ENCODE results near the gene KRTAP4-12.
"Not testable (repeated sequence)": the region's sequence is repeated elsewhere in the genome, so short reads cannot be mapped to it uniquely, and the experiment has no call there.

The KRTAP4-12 gene

DNA sequence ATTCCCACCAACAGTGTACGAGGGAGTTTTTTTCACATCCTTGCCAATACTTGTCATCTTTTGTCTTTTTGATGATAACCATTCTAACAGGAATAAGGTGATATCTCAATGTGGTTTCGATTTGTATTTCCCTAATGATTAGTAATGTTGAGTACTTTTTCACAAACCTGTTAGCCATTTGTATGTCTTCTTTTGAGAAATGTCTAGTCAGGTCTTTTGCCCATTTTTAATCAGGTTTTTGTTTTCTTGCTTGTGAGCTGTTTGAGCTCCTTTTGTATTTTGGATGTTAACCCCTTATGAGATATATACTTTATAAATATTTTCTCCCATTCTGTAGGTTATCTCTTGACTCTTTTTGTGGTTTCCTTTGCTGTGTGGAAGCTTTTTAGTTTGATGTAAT, 27.5 kb upstream of the KRTAP4-12 start:
- no peak overlapping the region for H3K4me3 ChIP-seq (ENCODE audit: low read depth, low read length)
- TF ChIP-seq, protein P1, sequence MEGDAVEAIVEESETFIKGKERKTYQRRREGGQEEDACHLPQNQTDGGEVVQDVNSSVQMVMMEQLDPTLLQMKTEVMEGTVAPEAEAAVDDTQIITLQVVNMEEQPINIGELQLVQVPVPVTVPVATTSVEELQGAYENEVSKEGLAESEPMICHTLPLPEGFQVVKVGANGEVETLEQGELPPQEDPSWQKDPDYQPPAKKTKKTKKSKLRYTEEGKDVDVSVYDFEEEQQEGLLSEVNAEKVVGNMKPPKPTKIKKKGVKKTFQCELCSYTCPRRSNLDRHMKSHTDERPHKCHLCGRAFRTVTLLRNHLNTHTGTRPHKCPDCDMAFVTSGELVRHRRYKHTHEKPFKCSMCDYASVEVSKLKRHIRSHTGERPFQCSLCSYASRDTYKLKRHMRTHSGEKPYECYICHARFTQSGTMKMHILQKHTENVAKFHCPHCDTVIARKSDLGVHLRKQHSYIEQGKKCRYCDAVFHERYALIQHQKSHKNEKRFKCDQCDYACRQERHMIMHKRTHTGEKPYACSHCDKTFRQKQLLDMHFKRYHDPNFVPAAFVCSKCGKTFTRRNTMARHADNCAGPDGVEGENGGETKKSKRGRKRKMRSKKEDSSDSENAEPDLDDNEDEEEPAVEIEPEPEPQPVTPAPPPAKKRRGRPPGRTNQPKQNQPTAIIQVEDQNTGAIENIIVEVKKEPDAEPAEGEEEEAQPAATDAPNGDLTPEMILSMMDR (IDR thresholded peaks at IDR 0.05; ENCODE audit: low read depth, low read length), result no peak

DNA sequence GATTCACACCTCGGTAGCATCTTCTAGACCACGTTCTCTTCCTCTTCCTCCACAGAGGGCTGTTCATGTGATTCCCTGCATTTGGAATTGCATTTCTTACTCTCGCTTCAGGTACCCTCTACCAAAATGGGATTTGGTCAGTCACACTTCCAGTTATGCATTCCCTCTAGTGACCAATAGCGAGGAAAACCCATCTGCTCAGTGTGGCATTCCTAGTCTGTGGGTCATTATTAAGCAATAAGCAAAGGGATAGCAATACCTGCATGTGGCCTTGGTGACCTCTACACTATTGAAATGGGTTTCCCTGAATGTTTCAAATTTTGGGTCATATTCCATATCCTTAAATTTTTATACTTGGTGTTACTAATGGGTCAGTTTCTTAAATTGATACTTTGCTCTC, 26.0 kb upstream of the KRTAP4-12 start:
- TF ChIP-seq, protein P1 (IDR thresholded peaks at IDR 0.05; ENCODE audit: low read depth, low read length), result no peak
- H3K4me3 ChIP-seq (ENCODE audit: low read depth, low read length), result no peak overlapping the region

DNA sequence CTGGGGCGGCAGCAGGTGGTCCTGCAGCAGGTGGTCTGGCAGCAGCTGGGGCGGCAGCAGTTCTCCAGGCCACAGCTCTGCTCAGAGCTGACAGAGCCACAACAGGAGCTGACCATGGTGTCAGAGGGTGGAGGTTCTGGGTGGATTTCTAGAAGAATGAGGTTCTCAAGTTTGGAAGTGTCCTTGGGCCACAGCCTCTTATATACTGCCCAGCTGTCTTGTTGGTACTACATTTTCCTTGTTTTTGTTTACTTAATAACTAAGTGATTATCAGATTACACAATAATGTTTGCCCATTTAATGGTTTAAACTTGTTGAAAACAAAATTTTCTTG, 25.6 kb upstream of the KRTAP4-12 start, which contains the start of gene KRTAP4-5:
TSS of gene KRTAP4-5 (minus strand) at position 174 of the 334 bp plus-strand sequence. CDS start at position 116, 58 bp downstream.
- TF ChIP-seq, protein P1 (IDR thresholded peaks at IDR 0.05; ENCODE audit: low read depth, low read length), result no peak
- H3K4me3 ChIP-seq (ENCODE audit: low read depth, low read length), result no peak within 1 kb of the TSS

DNA sequence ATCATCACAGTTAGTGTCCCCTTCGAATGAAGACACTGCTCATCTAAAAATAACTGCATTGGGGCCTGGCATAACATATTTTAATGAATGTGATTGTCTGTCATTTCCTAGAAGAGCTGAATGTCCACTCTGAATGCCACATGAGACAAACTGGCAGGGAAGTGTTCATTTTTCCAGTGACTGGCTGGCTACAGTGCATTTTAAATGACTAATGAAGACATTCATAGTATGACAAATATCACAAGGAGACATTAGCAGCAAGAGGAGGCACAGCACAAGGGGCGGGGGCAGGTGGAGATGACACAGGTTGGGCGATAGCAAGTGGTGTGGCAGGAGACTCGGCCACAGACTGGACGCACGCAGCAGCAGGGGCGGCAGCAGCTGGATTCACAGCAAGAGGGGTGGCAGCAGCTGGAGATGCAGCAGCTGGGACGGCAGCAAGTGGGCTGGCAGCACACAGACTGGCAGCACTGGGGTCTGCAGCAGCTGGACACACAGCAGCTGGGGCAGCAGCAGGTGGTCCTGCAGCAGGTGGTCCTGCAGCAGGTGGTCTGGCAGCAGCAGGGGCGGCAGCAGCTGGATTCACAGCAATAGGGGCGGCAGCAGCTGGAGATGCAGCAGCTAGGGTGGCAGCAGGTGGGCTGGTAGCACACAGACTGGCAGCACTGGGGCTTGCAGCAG, 25.1 kb upstream of the KRTAP4-12 start:
- not testable (repeated sequence) for H3K4me3 ChIP-seq (ENCODE audit: low read depth, low read length)

DNA sequence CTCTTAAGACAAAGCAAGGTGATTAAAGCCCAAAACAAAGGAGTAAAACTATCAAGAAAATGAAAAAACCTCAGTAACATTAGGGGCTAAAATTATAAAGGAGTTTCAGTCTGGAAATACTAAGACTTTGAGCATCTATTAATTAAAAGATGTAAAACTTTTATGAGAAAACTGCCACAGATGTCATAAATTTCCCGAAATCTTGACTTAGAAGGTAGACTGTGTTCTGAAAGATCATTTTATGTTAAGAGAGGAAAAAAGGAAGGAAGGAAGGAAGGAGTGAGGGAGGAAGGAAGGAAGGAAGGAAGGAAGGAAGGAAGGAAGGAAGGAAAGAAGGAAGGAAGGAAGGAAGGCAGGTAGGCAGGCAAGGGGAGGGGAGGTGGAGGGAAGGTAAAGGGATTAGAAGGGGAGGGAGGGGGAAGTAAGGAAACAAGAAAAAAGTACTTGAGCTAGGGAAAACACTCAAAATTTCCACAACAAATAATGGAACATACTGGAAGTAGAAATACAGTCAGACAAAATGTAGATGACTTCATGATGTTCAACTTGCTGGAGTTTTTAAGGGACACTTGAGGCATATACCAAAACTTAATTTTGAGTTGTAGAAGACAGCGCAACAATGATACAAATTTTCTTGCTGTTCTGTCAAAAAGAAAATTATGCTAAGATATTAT, 23.7 kb upstream of the KRTAP4-12 start:
- H3K4me3 ChIP-seq (ENCODE audit: low read depth, low read length), result no peak overlapping the region
- TF ChIP-seq, protein P1 (IDR thresholded peaks at IDR 0.05; ENCODE audit: low read depth, low read length), result no peak

DNA sequence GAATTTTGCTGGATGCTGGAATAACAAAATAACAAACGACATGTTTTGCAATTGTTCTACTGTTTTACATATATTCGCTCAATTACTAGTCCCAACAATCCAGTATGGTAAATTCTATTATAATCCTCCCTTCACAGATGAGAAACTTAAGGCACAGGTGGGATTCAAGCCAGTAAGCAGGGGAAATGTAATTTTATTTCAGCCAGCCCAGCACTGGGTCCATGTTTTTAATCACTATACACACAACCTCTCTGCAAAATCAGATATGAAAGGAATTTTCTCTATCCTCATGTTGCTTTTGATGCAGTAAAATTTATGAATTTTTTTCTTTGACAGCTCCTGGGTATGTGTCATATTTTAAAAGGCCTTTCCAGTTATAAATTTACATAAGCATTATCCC, 21.3 kb upstream of the KRTAP4-12 start:
- TF ChIP-seq, protein P1 (IDR thresholded peaks at IDR 0.05; ENCODE audit: low read depth, low read length), result no peak
- no peak overlapping the region for H3K4me3 ChIP-seq (ENCODE audit: low read depth, low read length)

DNA sequence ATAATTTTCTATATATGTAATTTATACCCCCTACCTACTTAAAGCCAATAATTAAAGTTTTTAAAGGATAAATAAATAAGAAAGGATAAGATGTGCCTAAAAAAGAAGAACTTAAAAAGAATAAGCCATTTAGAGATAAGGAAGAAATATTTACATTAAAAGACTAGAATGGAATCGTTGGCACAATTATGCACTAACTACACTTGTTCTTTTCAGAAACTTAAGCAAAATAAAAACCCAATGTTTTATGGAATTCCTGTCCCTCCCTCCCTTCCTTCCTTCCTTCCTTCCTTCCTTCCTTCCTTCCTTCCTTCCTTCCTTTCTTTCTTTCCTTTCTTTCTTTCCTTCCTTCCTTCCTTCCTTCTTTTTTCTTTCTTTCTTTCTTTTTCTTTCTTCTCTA, 20.9 kb upstream of the KRTAP4-12 start:
- TF ChIP-seq, protein P1 (IDR thresholded peaks at IDR 0.05; ENCODE audit: low read depth, low read length), result no peak
- no peak overlapping the region for H3K4me3 ChIP-seq (ENCODE audit: low read depth, low read length)

Measured in WI38 (cell line).